Panc1 (cell line): ENCODE results near the gene LRMDA. TPM values are rescaled to one million over a fixed set of nuclear protein-coding genes. Genes with fewer than 3 reads are reported as not detected.

Experiments used
- ATAC-seq: fragments of 200-7000 bp; cut with Tn5 transposase; 2 replicates; pipeline ENCODE4 v1.9.1; 2020; ENCODE audit warnings: mild to moderate bottlenecking, moderate library complexity
- BruUV-seq: library from RNA; stranded (reverse); fragments of 400-500 nt; replicated peaks from 2 replicates; lab custom pipeline; 2021; lab: Mats Ljungman, UMichigan
- CTCF ChIA-PET: fragments of 300-600 bp; sonication (Branson Sonifier 250); formaldehyde crosslinking; loops from one replicate; lab custom pipeline; 2022; ENCODE audit warnings: antibody characterized with exemption; lab: Charles Lee
- POLR2A ChIA-PET: fragments of 300-600 bp; sonication (Branson Sonifier 250); formaldehyde crosslinking; loops from one replicate; lab custom pipeline; 2022; ENCODE audit warnings: antibody characterized with exemption; lab: Charles Lee
- DNase-seq: peaks from one replicate; pipeline ENCODE4 v3.0.0-alpha.2; 2010; ENCODE audit warnings: low read depth, low spot score
- H3K27ac ChIP-seq: 2 replicates; pipeline ENCODE4 v1.5.1; 2011; ENCODE audit warnings: mild to moderate bottlenecking, low read length, inconsistent platforms
- H3K27me3 ChIP-seq: fragments of 200-500 bp; sonication (Bioruptor generic); 2 replicates; pipeline ENCODE4 v1.6.0; 2014; ENCODE audit warnings: low read length, inconsistent platforms; ENCODE audit not compliant: control insufficient read depth, insufficient read depth
- H3K36me3 ChIP-seq: fragments of 200-500 bp; sonication (Bioruptor generic); 2 replicates; pipeline ENCODE4 v1.5.1; 2014; ENCODE audit warnings: inconsistent platforms, mild to moderate bottlenecking, low read length, moderate library complexity; ENCODE audit not compliant: control insufficient read depth, insufficient read depth
- H3K4me1 ChIP-seq: 2 replicates; pipeline ENCODE4 v1.5.1; 2011; ENCODE audit warnings: inconsistent platforms, mild to moderate bottlenecking, low read length, moderate library complexity; ENCODE audit not compliant: control insufficient read depth, insufficient read depth
- H3K4me3 ChIP-seq, 2 experiments: 2 replicates each; pipeline ENCODE4 v1.5.1; 2011 to 2012; ENCODE audit warnings: low read depth in 2 of 2, low read length in 2 of 2, mild to moderate bottlenecking in 2 of 2, inconsistent platforms in 1 of 2, moderate library complexity in 1 of 2
- H3K9me3 ChIP-seq: fragments of 200-500 bp; sonication (Bioruptor generic); 2 replicates; pipeline ENCODE4 v1.5.1; 2014; ENCODE audit warnings: low read depth, mild to moderate bottlenecking, inconsistent platforms, low read length, moderate library complexity; ENCODE audit not compliant: control insufficient read depth, insufficient read depth
- CTCF ChIP-seq: fragments of 450-650 bp; IDR thresholded peaks from 2 replicates; pipeline ENCODE4 v1.5.1; 2017; ENCODE audit warnings: mild to moderate bottlenecking
- POLR2AphosphoS5 ChIP-seq: IDR thresholded peaks from 2 replicates; pipeline ENCODE4 v1.6.1; 2012; ENCODE audit warnings: mild to moderate bottlenecking, low read depth, low read length, moderate library complexity
- REST ChIP-seq, 2 experiments: IDR thresholded peaks; 2 replicates each; pipeline ENCODE4 v1.6.1; 2011 to 2012; ENCODE audit warnings: low read depth in 2 of 2, control low read depth in 1 of 2, low read length in 1 of 2, mild to moderate bottlenecking in 1 of 2, moderate library complexity in 1 of 2; ENCODE audit not compliant: insufficient read depth in 1 of 2
- SIN3A ChIP-seq: IDR thresholded peaks from 2 replicates; pipeline ENCODE4 v1.6.1; 2012; ENCODE audit warnings: low read depth, mild to moderate bottlenecking, low read length, moderate library complexity, borderline replicate concordance; ENCODE audit not compliant: insufficient read depth
- TCF7L2 ChIP-seq: IDR thresholded peaks from 2 replicates; pipeline ENCODE4 v1.6.1; 2011; ENCODE audit warnings: mild to moderate bottlenecking, low read depth, low read length, inconsistent platforms
- in situ Hi-C: cut with HindIII; loops from 2 replicates; pipeline ENCODE4 v1.10.0; 2016; ENCODE audit warnings: low sequenced_read_pairs, low pct_unique_long_range_greater_than_20kb
- intact Hi-C: fragments of 100-400 bp; cut with micrococcal nuclease; formaldehyde crosslinking; loops from one replicate; pipeline ENCODE4 v1.10.0; 2022; ENCODE audit not compliant: unreplicated experiment
- total RNA-seq: library from RNA; stranded (reverse); gene quantifications from one replicate; pipeline ENCODE4 v1.2.1, GENCODE V29; 2021; ENCODE audit not compliant: unreplicated experiment

LRMDA gene
- total RNA-seq, 1 experiment from 2014 or later, result 1.2 TPM

GRCh38 chr10:76398043-76398710 is 966.8 kb downstream of the LRMDA start:
- ATAC-seq (no peak), DNase-seq (no peak)
- BruUV-seq, result no TSS peak
- H3K9me3 ChIP-seq, result no peaks in the 10 kb centered on the region
- no peak overlapping the region for H3K27ac ChIP-seq
- POLR2A ChIA-PET, result no interaction called here
- no peaks in the 10 kb centered on the region for H3K4me1 ChIP-seq
- in situ Hi-C loops, result no loop called here
- CTCF ChIA-PET, result no interaction called here
- no peak overlapping the region for H3K4me3 ChIP-seq
- no peaks in the 10 kb centered on the region for H3K36me3 ChIP-seq
- intact Hi-C loops, result no loop called here
- H3K27me3 ChIP-seq, result no peaks in the 10 kb centered on the region
- TF ChIP-seq SIN3A (no peak), REST (IDR thresholded peaks at IDR 0.05; ENCODE audit: insufficient read depth in 1 of 2, low read depth in 2 of 2, low read length in 1 of 2) (no peak), POLR2AphosphoS5 (no peak), CTCF (no peak), TCF7L2 (no peak)

- intact Hi-C loops, result no loop called here
- Histone ChIP-seq H3K36me3 (no peaks in the 10 kb centered on the region), H3K4me1 (no peaks in the 10 kb centered on the region), H3K4me3 (no peak overlapping the region), H3K27me3 (no peaks in the 10 kb centered on the region), H3K9me3 (no peaks in the 10 kb centered on the region), H3K27ac (no peak overlapping the region)
- CTCF ChIA-PET, result no interaction called here
- DNase-seq (no peak), ATAC-seq (no peak)
- POLR2A ChIA-PET, result no interaction called here
- BruUV-seq, result no TSS peak
- TF ChIP-seq REST (IDR thresholded peaks at IDR 0.05; ENCODE audit: insufficient read depth in 1 of 2, low read depth in 2 of 2, low read length in 1 of 2), result no peak
- TF ChIP-seq SIN3A, result no peak
- no peak for TF ChIP-seq CTCF
- no peak for TF ChIP-seq TCF7L2
- TF ChIP-seq POLR2AphosphoS5, result no peak
- in situ Hi-C loops, result no loop called here
These were observed 967.8 kb downstream of the LRMDA start for GRCh38 chr10:76399226-76399625.
